Measurements from ENCODE around the gene SYNM. TPM values are rescaled to one million over a fixed set of nuclear protein-coding genes. Genes with fewer than 3 reads are reported as not detected.

Gene SYNM
- total RNA-seq, 1 experiment from 2014 or later = 1.9 TPM

- H4K20me1 ChIP-seq (ENCODE audit: control insufficient read depth, insufficient read depth, insufficient read length) = no peaks in the 10 kb centered on the region
- H3K27me3 ChIP-seq (ENCODE audit: insufficient read depth, low read length) = no peaks in the 10 kb centered on the region
- DNase-seq = no peak
- Mint-ChIP-seq H3K4me3 (no peak overlapping the region), H3K9me3 (no peaks in the 10 kb centered on the region), H3K27ac (no peak overlapping the region), H3K36me3 (ENCODE audit: insufficient read depth in 1 of 3, low read depth in 3 of 3) (peaks cover 8 to 24% (median 17%) of the 10 kb centered on the region in 3 experiments; a peak in 6 of 7 replicates), H3K27me3 (ENCODE audit: low read depth) (no peaks in the 10 kb centered on the region), H3K4me1 (peaks cover 20 to 27% of the 10 kb centered on the region in 2 experiments)
- no peak overlapping the region for H3K18ac ChIP-seq (ENCODE audit: insufficient read length, low read depth, low read length)
- H3K56ac ChIP-seq (ENCODE audit: insufficient read length, low read depth, low read length) = no peak overlapping the region
- H3K23ac ChIP-seq (ENCODE audit: insufficient read length, low read depth, low read length) = no peak overlapping the region
- no peak overlapping the region for H4K91ac ChIP-seq (ENCODE audit: insufficient read length, low read depth, low read length)
- H4K5ac ChIP-seq (ENCODE audit: insufficient read length, low read depth, low read length) = no peak overlapping the region
- no peak overlapping the region for H2BK20ac ChIP-seq (ENCODE audit: low read depth, low read length, poor library complexity, severe bottlenecking)
- peaks cover 2% of the 10 kb centered on the region; the same call in 1 of the 2 replicates for H3K4me1 ChIP-seq (ENCODE audit: insufficient read depth, low read length)
- H3K14ac ChIP-seq (ENCODE audit: insufficient read depth, low read length) = no peak overlapping the region
- no CpG with 5 or more reads among the region's 4 CpGs for WGBS (ENCODE audit: extremely low coverage, insufficient read length, low lambda C conversion rate)
- TF ChIP-seq CTCF (conservative IDR thresholded peaks at IDR 0.05) = no peak
- no peaks in the 10 kb centered on the region for H3K9me3 ChIP-seq (ENCODE audit: control insufficient read depth, low read depth, low read length)
- no peaks in the 10 kb centered on the region for H3K23me2 ChIP-seq (ENCODE audit: insufficient read length, low read depth, low read length, poor library complexity, severe bottlenecking)
- no peak overlapping the region for H3K4ac ChIP-seq (ENCODE audit: low read depth, low read length)
- no peak overlapping the region for H2AFZ ChIP-seq (ENCODE audit: low read length)
- H4K8ac ChIP-seq (replicated peaks; ENCODE audit: insufficient read length, low read depth, low read length) = no peak overlapping the region
- no peak overlapping the region for H3K4me2 ChIP-seq (ENCODE audit: insufficient read depth, insufficient read length, low read length)
- H2AK5ac ChIP-seq (ENCODE audit: insufficient read length, low read length) = no peak overlapping the region
- H2BK12ac ChIP-seq (ENCODE audit: insufficient read length, low read depth, low read length) = no peak overlapping the region
- H3T11ph ChIP-seq (ENCODE audit: low read length) = no peak overlapping the region
- H3K9ac ChIP-seq (ENCODE audit: extremely low read depth, insufficient read length, low read length) = no peak overlapping the region
- H3K79me2 ChIP-seq (ENCODE audit: insufficient read depth, low read length) = no peaks in the 10 kb centered on the region
- H3K27ac ChIP-seq (ENCODE audit: insufficient read length, low read depth, low read length) = no peak overlapping the region
- H2BK5ac ChIP-seq (ENCODE audit: insufficient read length, low read length) = no peak overlapping the region
- H3K79me1 ChIP-seq (ENCODE audit: insufficient read depth, low read depth, low read length, poor library complexity, severe bottlenecking) = no peaks in the 10 kb centered on the region
- no peak overlapping the region for H2BK120ac ChIP-seq (ENCODE audit: low read depth, low read length, poor library complexity, severe bottlenecking)
- no peak overlapping the region for H2BK15ac ChIP-seq (ENCODE audit: low read depth, low read length)
Observed at GRCh38 chr15:99135194-99135593, 30.3 kb downstream of the SYNM start.

Measured in H9 (cell line).